GM12878 (cell line): ENCODE results near the gene LIX1L. TPM values are rescaled to one million over a fixed set of nuclear protein-coding genes. Genes with fewer than 3 reads are reported as not detected.

Source experiments
- ATAC-seq: fragments of 200-7000 bp; cut with Tn5 transposase; 3 replicates; pipeline ENCODE4 v1.9.1; 2020; ENCODE audit warnings: mild to moderate bottlenecking, moderate library complexity
- BruUV-seq: library from RNA; stranded (reverse); fragments of 400-500 nt; replicated peaks from 2 replicates; lab custom pipeline; 2021; lab: Mats Ljungman, UMichigan
- CTCF ChIA-PET: fragments of 300-600 bp; sonication (Branson Sonifier 250); formaldehyde crosslinking; extraction: SDS; loops from one replicate; lab custom pipeline; 2021; ENCODE audit warnings: inconsistent platforms; lab: Yijun Ruan, JAX
- POLR2A ChIA-PET: fragments of 350-600 bp; formaldehyde crosslinking; extraction: SDS; loops from one replicate; lab custom pipeline; 2021; ENCODE audit warnings: inconsistent platforms; lab: Charles Lee
- RAD21 ChIA-PET: fragments of 300-600 bp; sonication (Branson Sonifier 250); formaldehyde crosslinking; loops from one replicate; lab custom pipeline; 2023; ENCODE audit warnings: antibody characterized with exemption; ENCODE audit not compliant: unreplicated experiment; lab: Charles Lee
- SMC1A ChIA-PET: fragments of 300-600 bp; sonication (Branson Sonifier 250); formaldehyde crosslinking; loops from one replicate; lab custom pipeline; 2023; ENCODE audit not compliant: unreplicated experiment, uncharacterized antibody; lab: Charles Lee
- DNase-seq: peaks from one replicate; pipeline ENCODE4 v3.0.0-alpha.2; 2011; ENCODE audit warnings: low read depth, low spot score
- FAIRE-seq: peaks from 3 replicates; lab custom pipeline; 2011; peaks lifted over from hg19 to GRCh38; lab: Jason Lieb, UNC
- H2AFZ ChIP-seq: 2 replicates; pipeline ENCODE4 v1.6.0; 2011; ENCODE audit warnings: low read depth, low read length, control low read depth; ENCODE audit not compliant: control insufficient read depth
- H3K27ac ChIP-seq: 2 replicates; pipeline ENCODE4 v1.5.1; 2011; ENCODE audit warnings: control low read depth; ENCODE audit not compliant: control insufficient read depth, insufficient read depth
- H3K27me3 ChIP-seq, 2 experiments: replicated peaks in 1 of 2; 2 replicates each; pipeline versions ENCODE4 v1.6.0 to v1.6.1; 2011; ENCODE audit warnings: low read length in 1 of 2; ENCODE audit not compliant: control insufficient read depth in 2 of 2, insufficient read depth in 2 of 2
- H3K36me3 ChIP-seq, 2 experiments: 2 replicates each; pipeline ENCODE4 v1.5.1; 2011; ENCODE audit warnings: low read length in 1 of 2; ENCODE audit not compliant: control insufficient read depth in 2 of 2, insufficient read depth in 2 of 2
- H3K4me1 ChIP-seq: 2 replicates; pipeline ENCODE4 v1.6.1; 2011; ENCODE audit warnings: mild to moderate bottlenecking, low read length, moderate library complexity, mixed read lengths; ENCODE audit not compliant: control insufficient read depth, insufficient read depth
- H3K4me2 ChIP-seq: 2 replicates; pipeline ENCODE4 v1.6.0; 2011; ENCODE audit warnings: control low read depth; ENCODE audit not compliant: control insufficient read depth, insufficient read depth
- H3K4me3 ChIP-seq: fragments of 200-600 bp; sonication (generic); 2 replicates; pipeline ENCODE4 v1.5.1; 2016
- H3K79me2 ChIP-seq: 2 replicates; pipeline ENCODE4 v1.6.0; 2011; ENCODE audit warnings: low read length; ENCODE audit not compliant: control insufficient read depth, insufficient read depth
- H3K9ac ChIP-seq: 2 replicates; pipeline ENCODE4 v1.8.0; 2011; ENCODE audit warnings: low read length, control low read depth, mixed read lengths; ENCODE audit not compliant: control insufficient read depth, insufficient read depth
- H3K9me3 ChIP-seq: replicated peaks from 3 replicates; pipeline ENCODE4 v1.5.1; 2011; ENCODE audit warnings: mild to moderate bottlenecking, low read length; ENCODE audit not compliant: control insufficient read depth, insufficient read depth
- H4K20me1 ChIP-seq: 2 replicates; pipeline ENCODE4 v1.6.0; 2011; ENCODE audit not compliant: control insufficient read depth, insufficient read depth
- BMI1 ChIP-seq: fragments of 450-650 bp; IDR thresholded peaks from 2 replicates; pipeline ENCODE4 v1.6.1; 2016; ENCODE audit warnings: mild to moderate bottlenecking, moderate library complexity, borderline replicate concordance
- HCFC1 ChIP-seq: fragments of 150-350 bp; IDR thresholded peaks from 2 replicates; pipeline ENCODE4 v1.6.1; 2014; ENCODE audit warnings: low read length
- KAT2A ChIP-seq: conservative IDR thresholded peaks from 2 replicates; pipeline ENCODE4 v1.6.1; 2011; ENCODE audit warnings: low read depth, low read length; ENCODE audit not compliant: control insufficient read depth
- NFXL1 ChIP-seq: fragments of 450-650 bp; IDR thresholded peaks from 2 replicates; pipeline ENCODE4 v1.6.1; 2017; ENCODE audit warnings: antibody characterized with exemption, mild to moderate bottlenecking, borderline replicate concordance
- PKNOX1 ChIP-seq: fragments of 450-650 bp; IDR thresholded peaks from 2 replicates; pipeline ENCODE4 v1.6.1; 2016; ENCODE audit warnings: mild to moderate bottlenecking
- POU2F2 ChIP-seq: IDR thresholded peaks from 3 replicates; pipeline ENCODE4 v1.6.1; 2011; ENCODE audit warnings: low read depth, mild to moderate bottlenecking, low read length, borderline replicate concordance
- RB1 ChIP-seq: fragments of 450-650 bp; formaldehyde crosslinking; IDR thresholded peaks from 2 replicates; pipeline ENCODE4 v1.6.1; 2017; ENCODE audit warnings: mild to moderate bottlenecking, borderline replicate concordance
- WGBS: methylation state at CpG from one replicate; pipeline ENCODE4 v1.1.6; 2016; ENCODE audit warnings: low lambda C conversion rate; ENCODE audit not compliant: insufficient replicate concordance, insufficient coverage; ENCODE audit errors: missing lambda C conversion rate; 5-methylcytosine and 5-hydroxymethylcytosine counted together
- in situ Hi-C: fragments of 300-500 bp; cut with MboI; formaldehyde crosslinking; loops from 9 replicates; pipeline ENCODE4 v1.14.3; 2018; ENCODE audit warnings: mixed read lengths
- intact Hi-C: fragments of 100-400 bp; cut with micrococcal nuclease; formaldehyde crosslinking; loops from one replicate; pipeline ENCODE4 v1.14.2; 2022; ENCODE audit not compliant: unreplicated experiment
- polyA plus RNA-seq, 11 experiments: library from polyadenylated mRNA; depleted of rRNA in 4 of 11; unstranded in 6 of 11; stranded (reverse) in 5 of 11; fragments of >200 nt; fragmentation: Nextera tagmentation in 4 of 11; fragmentation: Illumina TruSeq in 1 of 11; extraction: Ambion mirVana in 4 of 11; extraction: Trizol in 1 of 11; gene quantifications; 1 replicate in 1 of 11; 2 replicates in 10 of 11; pipeline versions ENCODE4 v1.2.1 to v1.2.3, GENCODE V29; 2011 to 2016; ENCODE audit warnings: inconsistent platforms in 2 of 11, missing spikeins in 2 of 11, low read depth in 1 of 11
- total RNA-seq, 4 experiments: library from RNA; depleted of rRNA in 3 of 4; stranded (reverse); fragments of >200 nt in 3 of 4; fragmentation: Illumina TruSeq in 1 of 4; extraction: Trizol in 1 of 4; gene quantifications; 2 replicates each; pipeline versions ENCODE4 v1.2.1 to v1.2.3, GENCODE V29; 2013 to 2021

Gene LIX1L
- total and polyA plus RNA-seq, 10 of the 15 experiments (the other 5 are each of a cell fraction or from before 2014, with no cell fraction given) = 5.5 to 48.2 (median 15.3) TPM

GRCh38 chr1:145997718-145998023, 39.9 kb upstream of the LIX1L start:
- FAIRE-seq (no peak), ATAC-seq (no peak), DNase-seq (no peak)
- CTCF ChIA-PET = interaction anchor here (0.7 to 12.2 kb wide), 7 partner anchors 9 to 152 kb away, joined by 3 to 196 read pairs (median 4); partner anchors contain the start of genes ANKRD34A, NUDT17, POLR3GL and RBM8A
- RAD21 ChIA-PET = interaction anchor here (1.1 to 7.4 kb wide), 6 partner anchors 9 to 39 kb away, joined by 3 to 100 read pairs (median 5); partner anchors contain the start of genes ANKRD34A and POLR3GL
- no peak overlapping the region for H2AFZ ChIP-seq
- no peak overlapping the region for H3K9ac ChIP-seq
- in situ Hi-C loops = no loop called here
- intact Hi-C loops = no loop called here
- H3K79me2 ChIP-seq = peaks cover 15% of the 10 kb centered on the region
- TF ChIP-seq HCFC1 = no peak
- TF ChIP-seq KAT2A = no peak
- 0 out of 2 replicates have a peak, but pooled peaks have one; percentile 4 for TF ChIP-seq PKNOX1
- no peak for TF ChIP-seq POU2F2
- no peak for TF ChIP-seq NFXL1
- TF ChIP-seq RB1 = no peak
- TF ChIP-seq BMI1 = no peak
- no peaks in the 10 kb centered on the region for H4K20me1 ChIP-seq
- peak overlapping the region; percentile 82; the same call in 1 of the 2 replicates for H3K27ac ChIP-seq
- peak overlapping the region; percentile 81; the same call in 1 of the 2 replicates for H3K4me3 ChIP-seq
- no peaks in the 10 kb centered on the region for H3K9me3 ChIP-seq
- SMC1A ChIA-PET = interaction anchor here (0.6 to 12.5 kb wide), 5 partner anchors 9 to 118 kb away, joined by 3 to 244 read pairs (median 4); partner anchors contain the start of gene POLR3GL
- H3K36me3 ChIP-seq = peaks cover 0 to 3% of the 10 kb centered on the region in 2 experiments; a peak in 2 of 4 replicates
- POLR2A ChIA-PET = interaction anchor here (0.8 to 4.1 kb wide), 8 partner anchors 8 to 79 kb away, joined by 3 to 82 read pairs (median 6); partner anchors contain the start of genes ANKRD34A, LIX1L, PEX11B and POLR3GL
- 0% methylated on average over 3 of the region's 3 CpGs for WGBS
- peaks cover 8% of the 10 kb centered on the region for H3K4me1 ChIP-seq
- no peaks in the 10 kb centered on the region for H3K27me3 ChIP-seq
- no TSS peak for BruUV-seq
- H3K4me2 ChIP-seq = peak overlapping the region; percentile 86
